Fibroblast of the aortic adventitia (primary cell): Measurements from ENCODE around the gene KRTAP3-3. TPM values are rescaled to one million over a fixed set of nuclear protein-coding genes. Genes with fewer than 3 reads are reported as not detected.

ENCODE experiments used
- DNase-seq: peaks from one replicate; pipeline ENCODE4 v3.0.0-alpha.2; 2010; ENCODE audit warnings: low read depth
- H3K4me3 ChIP-seq: 2 replicates; pipeline ENCODE4 v1.5.1; 2011; ENCODE audit warnings: low read depth, mild to moderate bottlenecking, control low read depth, low read length, moderate library complexity
- CTCF ChIP-seq: IDR thresholded peaks from 2 replicates; pipeline ENCODE4 v1.5.1; 2011; ENCODE audit warnings: mild to moderate bottlenecking, low read length, control low read depth, inconsistent platforms; ENCODE audit not compliant: insufficient read depth
- total RNA-seq: library from RNA; depleted of rRNA; stranded (reverse); fragments of >200 nt; gene quantifications from 2 replicates; pipeline ENCODE4 v1.2.3, GENCODE V29; 2012; ENCODE audit warnings: low replicate concordance

KRTAP3-3 gene
- total RNA-seq, 1 donor, result not detected

- no peak for DNase-seq
- no peak overlapping the region for H3K4me3 ChIP-seq
- no peak for TF ChIP-seq CTCF
Observed at GRCh38 chr17:40962059-40962561, 31.9 kb downstream of the KRTAP3-3 start.

GRCh38 chr17:40961591-40961990, 32.4 kb downstream of the KRTAP3-3 start:
- TF ChIP-seq CTCF, result no peak
- no peak for DNase-seq
- no peak overlapping the region for H3K4me3 ChIP-seq

- peak; percentile 44 for DNase-seq
- H3K4me3 ChIP-seq, result no peak overlapping the region
- no peak for TF ChIP-seq CTCF
Observed at GRCh38 chr17:40960144-40960543, 33.8 kb downstream of the KRTAP3-3 start.

GRCh38 chr17:40958086-40958953, 35.6 kb downstream of the KRTAP3-3 start:
- TF ChIP-seq CTCF, result no peak
- no peak overlapping the region for H3K4me3 ChIP-seq
- no peak for DNase-seq

- TF ChIP-seq CTCF, result no peak
- peak; percentile 83 for DNase-seq
- no peak overlapping the region for H3K4me3 ChIP-seq
Observed at GRCh38 chr17:40956401-40957254, 37.3 kb downstream of the KRTAP3-3 start.

GRCh38 chr17:40953881-40954280, 40.1 kb downstream of the KRTAP3-3 start:
- DNase-seq, result peak; percentile 69
- no peak for TF ChIP-seq CTCF
- no peak overlapping the region for H3K4me3 ChIP-seq
